Middle frontal gyrus (tissue), 1 donor: ENCODE data around the gene OCEL1.

Experiments
- DNase-seq: peaks from one replicate; pipeline ENCODE4 v3.0.0-alpha.2; 2015; ENCODE audit warnings: low spot score; ENCODE audit errors: extremely low spot score

Gene OCEL1

GRCh38 chr19:17237747-17238706, 12.0 kb downstream of the OCEL1 start:
- no peak for DNase-seq

GRCh38 chr19:17240062-17240752, 14.2 kb downstream of the OCEL1 start:
- no peak for DNase-seq

DNA sequence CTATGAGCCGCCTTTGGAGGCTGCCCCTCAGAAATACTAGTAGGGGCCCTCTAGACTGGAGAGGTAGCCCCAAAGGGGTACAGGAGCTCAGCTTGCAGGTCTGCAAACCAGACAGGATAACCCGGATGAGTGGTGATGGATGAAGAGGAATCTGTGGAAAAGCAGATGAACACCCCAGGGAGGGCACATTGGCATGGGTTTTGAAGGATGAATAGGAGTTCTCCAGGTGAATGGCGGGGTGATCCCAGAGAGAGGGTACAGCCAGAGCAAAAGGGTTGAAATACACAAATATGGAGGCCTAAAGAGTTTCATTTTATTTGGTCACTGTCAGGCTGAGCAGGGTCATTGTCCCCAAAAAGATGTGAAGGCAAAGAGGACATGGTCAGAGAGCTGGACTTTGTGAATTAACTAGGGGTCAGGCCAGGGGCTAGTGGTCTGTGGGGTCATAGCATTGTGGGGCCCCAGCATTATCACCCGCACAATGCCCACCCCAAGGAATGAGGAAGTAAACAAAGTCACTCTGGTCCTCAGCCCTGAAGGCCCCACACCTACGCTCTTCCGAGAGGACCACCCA, 14.9 kb downstream of the OCEL1 start:
- no peak for DNase-seq

GRCh38 chr19:17242431-17243208, 16.6 kb downstream of the OCEL1 start:
- no peak for DNase-seq

DNA sequence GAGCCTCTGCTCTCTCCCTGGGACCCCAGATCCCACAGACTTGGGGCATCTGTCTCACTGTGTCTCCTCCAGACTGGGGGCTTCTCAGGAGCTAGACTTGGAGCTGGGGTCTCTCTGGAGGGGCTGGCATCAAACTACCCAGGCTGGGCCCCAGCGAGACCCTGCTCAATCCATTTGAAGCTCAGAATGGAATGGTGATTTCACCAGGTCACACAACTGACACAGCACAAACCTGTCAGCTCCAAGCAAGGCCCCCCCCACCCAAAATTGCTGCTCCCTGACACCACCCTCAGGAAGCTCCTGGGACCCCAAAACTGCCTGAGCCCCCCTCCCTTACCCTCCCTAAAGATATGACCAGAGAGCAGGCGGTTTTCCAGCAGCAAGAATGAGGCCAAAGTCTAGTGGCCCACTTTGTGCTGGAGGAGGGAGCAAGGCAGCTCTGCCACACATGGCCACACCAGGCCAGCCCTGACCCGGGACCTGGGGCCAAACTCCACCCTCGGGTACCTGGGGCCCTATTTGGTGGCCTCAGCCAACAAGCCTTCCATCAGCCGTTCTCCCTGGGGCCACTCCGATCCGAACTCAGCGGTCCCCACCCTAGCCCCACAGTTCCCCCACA, 17.3 kb downstream of the OCEL1 start:
- DNase-seq = no peak

- DNase-seq = no peak
Measured at GRCh38 chr19:17243830-17244617, 18.0 kb downstream of the OCEL1 start.

DNA sequence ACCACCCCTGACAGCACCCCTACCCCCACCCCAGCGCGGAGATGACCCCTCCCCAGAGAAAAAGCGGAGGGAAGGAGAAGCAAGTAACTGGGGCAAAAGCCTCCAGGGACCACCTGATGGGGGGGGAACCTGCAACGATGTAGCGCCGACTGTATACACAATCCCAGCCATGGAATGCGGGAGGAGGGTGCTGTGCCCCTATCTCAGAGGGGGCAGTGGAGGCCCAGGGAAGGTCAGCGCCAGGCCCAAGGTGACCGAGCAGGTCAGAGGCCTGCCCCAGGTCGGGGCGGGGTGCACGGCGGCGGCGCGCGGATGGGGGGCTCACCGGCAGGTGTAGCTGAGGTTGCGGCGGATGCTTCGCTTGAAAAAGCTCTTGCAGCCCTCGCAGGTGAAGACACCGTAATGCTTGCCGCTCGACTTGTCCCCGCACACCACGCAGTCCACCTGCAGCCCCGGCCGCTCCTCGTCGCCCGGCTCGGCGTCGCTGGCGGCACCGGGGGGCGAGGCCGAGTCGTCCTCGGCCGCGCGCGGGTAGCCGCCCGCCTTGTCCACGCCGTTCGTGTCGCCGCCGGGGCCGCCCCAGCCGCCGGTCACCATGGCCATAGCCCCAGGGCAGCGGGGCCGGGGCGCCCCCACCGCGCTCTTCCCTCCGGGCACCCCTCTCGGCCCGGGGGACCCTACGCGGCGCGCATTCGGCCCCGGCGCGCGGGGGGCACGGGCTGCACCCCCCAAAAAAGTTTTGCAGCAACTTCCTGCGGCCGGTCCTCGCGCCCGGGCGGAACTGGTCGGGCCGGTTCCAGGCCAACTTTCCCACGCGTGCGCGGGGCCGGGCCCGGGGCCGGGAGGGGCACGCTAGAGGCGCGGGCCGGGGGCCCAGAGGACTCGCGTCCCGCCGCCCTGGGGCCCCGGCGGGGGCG, 18.9 kb downstream of the OCEL1 start:
- DNase-seq = no peak

- no peak for DNase-seq
Measured at GRCh38 chr19:17245535-17245984, 19.5 kb downstream of the OCEL1 start, which contains the start of gene NR2F6. NR2F6 (minus strand) TSS chr19:17245919; CDS start chr19:17245220, 699 bp downstream.

DNA sequence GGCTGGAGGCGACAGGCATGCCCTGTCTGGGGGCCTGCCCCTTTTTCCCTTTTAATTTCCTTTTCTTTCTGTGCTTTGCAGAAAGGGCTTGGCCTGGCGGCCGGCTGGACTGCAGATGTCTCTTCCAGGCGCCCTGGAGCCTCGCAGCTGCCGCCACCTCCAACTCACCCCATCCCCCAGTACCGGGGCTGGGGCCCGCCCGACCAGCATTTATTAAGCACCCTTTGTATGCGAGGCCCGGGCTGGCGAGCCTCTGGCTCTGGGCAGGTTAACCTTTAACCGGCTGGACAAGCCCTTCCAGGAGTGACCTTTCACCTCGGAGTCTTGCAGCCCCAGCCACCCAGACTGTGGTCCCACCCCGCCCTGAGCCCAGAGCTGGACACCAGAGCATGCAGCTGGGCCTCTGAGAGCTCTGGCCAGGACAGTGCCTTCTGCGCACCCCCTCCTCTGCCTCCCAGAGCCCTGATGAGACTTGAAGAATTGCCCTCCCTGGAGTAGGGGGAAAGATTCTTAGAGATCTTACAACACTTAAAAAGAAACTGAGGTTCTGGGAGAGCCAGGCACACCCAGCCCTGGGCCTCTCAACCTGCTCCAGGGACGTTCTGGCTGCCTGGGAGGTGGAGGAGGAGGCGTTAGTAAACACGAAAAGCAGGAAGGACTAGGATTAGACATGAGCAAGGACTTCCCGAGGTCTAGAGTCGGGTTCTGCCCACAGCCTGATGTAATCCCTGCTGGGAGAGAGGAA, 20.8 kb downstream of the OCEL1 start:
- no peak for DNase-seq

DNA sequence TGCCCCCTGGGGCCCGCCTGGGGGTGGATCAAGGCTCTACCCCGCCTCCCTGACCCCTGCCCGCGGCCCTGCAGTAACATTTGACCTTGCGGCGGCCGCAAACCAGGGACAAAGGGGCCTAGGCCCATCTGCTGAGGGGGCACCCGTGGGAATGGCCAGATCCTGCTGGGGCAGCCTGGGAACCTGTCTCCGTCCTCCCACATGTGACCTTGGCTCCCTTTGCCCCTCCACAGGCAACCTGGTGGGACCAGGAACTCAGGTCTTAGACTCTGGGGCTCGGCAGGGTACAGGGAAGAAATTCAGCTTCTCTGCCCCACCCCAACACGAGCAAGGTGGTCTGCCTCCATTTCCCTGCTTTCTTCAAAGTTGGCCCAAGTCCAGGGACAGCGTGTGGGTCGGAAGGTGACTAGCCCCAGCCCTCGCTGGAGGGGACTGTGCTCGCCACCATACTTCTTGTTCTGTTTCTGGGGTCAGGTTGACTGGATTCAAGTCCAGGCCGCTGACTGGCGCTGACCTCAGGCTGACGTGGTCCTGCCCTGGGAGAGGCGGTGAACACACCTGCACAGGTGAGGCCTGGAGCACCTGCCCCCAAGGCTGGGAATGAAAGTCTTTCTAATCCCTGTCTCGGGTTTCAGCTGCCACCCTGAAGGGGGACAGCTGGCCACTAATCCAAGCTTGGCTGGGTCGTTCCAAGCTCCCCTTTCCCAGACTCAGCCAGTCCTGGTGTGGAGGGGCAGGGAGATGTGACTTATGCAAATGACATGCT, 22.2 kb downstream of the OCEL1 start:
- no peak for DNase-seq

GRCh38 chr19:17249887-17250548, 24.0 kb downstream of the OCEL1 start:
- DNase-seq = no peak

DNA sequence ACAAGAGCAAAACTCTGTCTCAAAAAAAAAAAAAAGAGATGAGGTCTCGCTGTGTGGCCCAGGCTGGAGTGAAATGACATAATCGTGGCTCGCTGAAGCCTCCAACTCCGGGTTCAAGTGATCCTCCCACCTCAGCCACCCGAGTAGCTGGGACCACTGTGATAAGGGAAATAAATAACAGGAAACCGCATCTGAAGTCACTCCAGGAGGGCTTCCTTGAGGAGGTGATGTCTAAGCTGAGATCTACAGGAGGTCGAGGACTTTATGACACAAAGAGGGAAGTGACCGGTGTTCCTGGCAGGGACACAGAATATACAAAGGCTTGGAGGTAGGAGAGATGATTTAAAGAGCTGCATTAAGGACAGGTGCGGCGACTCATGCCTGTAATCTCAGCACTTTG, 28.6 kb downstream of the OCEL1 start:
- DNase-seq = no peak

- DNase-seq = no peak
Measured at GRCh38 chr19:17255150-17255621, 29.2 kb downstream of the OCEL1 start.

GRCh38 chr19:17256130-17256529, 30.1 kb downstream of the OCEL1 start:
- DNase-seq = no peak

GRCh38 chr19:17259118-17259780, 33.2 kb downstream of the OCEL1 start:
- no peak for DNase-seq

DNA sequence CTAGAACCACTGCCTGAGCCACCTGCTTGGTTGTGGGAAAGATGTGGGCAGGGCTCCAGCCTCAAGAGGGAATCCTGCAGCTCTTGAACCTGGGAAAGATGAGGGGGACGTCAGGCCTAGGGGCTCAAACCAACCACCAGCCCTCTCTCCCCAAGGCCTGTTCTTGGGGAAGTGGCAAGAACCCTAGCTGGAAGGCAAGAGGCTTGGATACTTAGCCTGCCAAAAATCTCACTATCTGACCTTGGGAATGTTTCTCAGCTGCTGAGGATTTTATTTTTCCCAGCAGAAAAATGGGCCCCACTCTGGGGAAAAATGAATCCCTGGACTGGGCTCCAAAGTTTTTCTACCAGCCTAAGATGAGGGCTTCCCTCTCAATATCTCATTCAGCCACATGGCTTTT, 33.9 kb downstream of the OCEL1 start:
- DNase-seq = no peak
